Measurements from ENCODE around the gene MYL9. TPM values are rescaled to one million over a fixed set of nuclear protein-coding genes. Genes with fewer than 3 reads are reported as not detected.

The MYL9 gene
- total and polyA plus RNA-seq, 2 donors from 2014 or later: 294 to 576 TPM

GRCh38 chr20:36599912-36600345 is 58.6 kb downstream of the MYL9 start:
- DNase-seq (peak in 1 of 5 donors; percentile 23), FAIRE-seq (no peak)
- H3K4me1 ChIP-seq (ENCODE audit: control insufficient read depth in 2 of 3, insufficient read depth in 2 of 3, low read depth in 1 of 3, low read length in 3 of 3): peaks cover 0 to 5% (median 0%) of the 10 kb centered on the region in 3 donors
- H3K9ac ChIP-seq (ENCODE audit: low read length in 3 of 3): no peak overlapping the region
- TF ChIP-seq CTCF (IDR thresholded peaks at IDR 0.05; ENCODE audit: borderline replicate concordance, extremely low read depth, insufficient read depth): no peak
- intact Hi-C loops (cut with DNase I): loop anchor here (10.0 kb wide), 1 partner anchor 45 kb away; no protein-coding TSS in a partner anchor
- no peaks in the 10 kb centered on the region for H3K9me3 ChIP-seq (ENCODE audit: control insufficient read depth in 2 of 3, insufficient read depth in 1 of 3, low read length in 3 of 3)
- H3K4me3 ChIP-seq (ENCODE audit: low read length in 3 of 3): no peak overlapping the region
- no peaks in the 10 kb centered on the region for H3K27me3 ChIP-seq (ENCODE audit: control insufficient read depth, insufficient read depth, low read length)
- peak overlapping the region in 1 of 2 donors; percentile 23 for H3K27ac ChIP-seq (ENCODE audit: low read depth in 2 of 2, low read length in 2 of 2)
- H3K36me3 ChIP-seq (ENCODE audit: control insufficient read depth in 2 of 3, insufficient read depth in 3 of 3, low read length in 3 of 3): no peaks in the 10 kb centered on the region

Other genes with a start within 250 kb of the MYL9 start
- gene DLGAP4, start 235.2 kb upstream of the MYL9 start, total RNA-seq: 62.4 TPM
- gene DLGAP4, start 235.2 kb upstream of the MYL9 start, polyA plus RNA-seq (ENCODE audit: insufficient read depth, low read depth, low replicate concordance): 19.6 TPM
- 15.3 TPM for gene TGIF2, start 32.1 kb downstream of the MYL9 start, total RNA-seq
- gene TGIF2, start 32.1 kb downstream of the MYL9 start, polyA plus RNA-seq (ENCODE audit: insufficient read depth, low read depth, low replicate concordance): 11.0 TPM
- gene RAB5IF, start 64.3 kb downstream of the MYL9 start, total RNA-seq: 71.0 TPM
- gene RAB5IF, start 64.3 kb downstream of the MYL9 start, polyA plus RNA-seq (ENCODE audit: insufficient read depth, low read depth, low replicate concordance): 110 TPM
- gene SLA2, start 104.7 kb downstream of the MYL9 start, total RNA-seq: 1.5 TPM
- 0.24 TPM for gene SLA2, start 104.7 kb downstream of the MYL9 start, polyA plus RNA-seq (ENCODE audit: insufficient read depth, low read depth, low replicate concordance)
- 25.3 TPM for gene NDRG3, start 204.6 kb downstream of the MYL9 start, total RNA-seq
- gene NDRG3, start 204.6 kb downstream of the MYL9 start, polyA plus RNA-seq (ENCODE audit: insufficient read depth, low read depth, low replicate concordance): 26.4 TPM
- gene DSN1, start 232.2 kb downstream of the MYL9 start, total RNA-seq: 8.3 TPM
- 6.0 TPM for gene DSN1, start 232.2 kb downstream of the MYL9 start, polyA plus RNA-seq (ENCODE audit: insufficient read depth, low read depth, low replicate concordance)

Measured in kidney (tissue), 14 donors.